GM23338 (cell line): Measurements from ENCODE around the gene HRH4.

Source experiments
- CREB1 ChIP-seq: fragments of 250-450 bp; sonication (Bioruptor Pico); IDR thresholded peaks from 2 replicates; pipeline ENCODE4 v1.5.0; 2020; ENCODE audit warnings: low read depth, mild to moderate bottlenecking, moderate library complexity
- CTCF ChIP-seq, 2 experiments: fragments of 200-600 bp in 1 of 2; sonication (generic) in 1 of 2; conservative IDR thresholded peaks; 2 replicates each; pipeline versions ENCODE4 v1.5.1 to v1.6.1; 2016 to 2017; ENCODE audit warnings: antibody characterized with exemption in 2 of 2, low read depth in 2 of 2, mild to moderate bottlenecking in 2 of 2, moderate library complexity in 1 of 2
- EZH2 ChIP-seq: fragments of 200-600 bp; sonication (generic); IDR thresholded peaks from one replicate; pipeline ENCODE4 v1.8.0; 2017; ENCODE audit warnings: antibody characterized with exemption, mild to moderate bottlenecking, low read depth; ENCODE audit not compliant: unreplicated experiment
- EZH2phosphoT487 ChIP-seq: fragments of 200-600 bp; sonication (generic); IDR thresholded peaks from one replicate; pipeline ENCODE4 v1.8.1; 2018; ENCODE audit warnings: antibody characterized with exemption; ENCODE audit not compliant: unreplicated experiment
- JUNB ChIP-seq: IDR thresholded peaks from one replicate; pipeline ENCODE4 v1.6.1; 2016; ENCODE audit warnings: antibody characterized with exemption; ENCODE audit not compliant: unreplicated experiment
- NANOG ChIP-seq: IDR thresholded peaks from 2 replicates; pipeline ENCODE4 v1.6.1; 2016; ENCODE audit warnings: antibody characterized with exemption, borderline replicate concordance
- POLR2AphosphoS5 ChIP-seq: IDR thresholded peaks from 2 replicates; pipeline ENCODE4 v1.6.1; 2016; ENCODE audit warnings: antibody characterized with exemption, low read depth
- TF ChIP-seq, protein P1 (sequence below): IDR thresholded peaks from one replicate; pipeline ENCODE4 v1.6.1; 2018; ENCODE audit warnings: antibody characterized with exemption; ENCODE audit not compliant: unreplicated experiment

DNA sequence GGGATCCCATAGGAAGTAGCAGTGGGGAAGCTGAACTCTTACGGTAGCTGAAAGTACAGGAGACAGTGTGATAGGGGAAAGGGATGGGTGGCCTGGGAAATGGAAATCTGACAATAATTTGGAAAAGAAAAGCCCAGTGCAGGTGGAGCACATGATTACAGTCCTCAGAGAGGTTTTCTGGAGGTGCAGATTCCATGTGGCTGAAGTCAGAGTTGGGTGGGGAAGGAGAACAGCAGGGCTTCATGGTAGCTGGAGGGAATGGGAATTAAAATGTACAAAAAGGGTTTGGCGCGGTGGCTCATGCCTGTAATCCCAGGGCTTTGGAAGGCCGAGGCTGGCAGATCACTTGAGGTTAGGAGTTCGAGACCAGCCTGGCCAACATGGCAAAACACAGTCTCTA is 12.2 kb downstream of the HRH4 start:
- TF ChIP-seq CTCF (conservative IDR thresholded peaks at IDR 0.05; ENCODE audit: low read depth in 2 of 2): no peak
- TF ChIP-seq, protein P1, sequence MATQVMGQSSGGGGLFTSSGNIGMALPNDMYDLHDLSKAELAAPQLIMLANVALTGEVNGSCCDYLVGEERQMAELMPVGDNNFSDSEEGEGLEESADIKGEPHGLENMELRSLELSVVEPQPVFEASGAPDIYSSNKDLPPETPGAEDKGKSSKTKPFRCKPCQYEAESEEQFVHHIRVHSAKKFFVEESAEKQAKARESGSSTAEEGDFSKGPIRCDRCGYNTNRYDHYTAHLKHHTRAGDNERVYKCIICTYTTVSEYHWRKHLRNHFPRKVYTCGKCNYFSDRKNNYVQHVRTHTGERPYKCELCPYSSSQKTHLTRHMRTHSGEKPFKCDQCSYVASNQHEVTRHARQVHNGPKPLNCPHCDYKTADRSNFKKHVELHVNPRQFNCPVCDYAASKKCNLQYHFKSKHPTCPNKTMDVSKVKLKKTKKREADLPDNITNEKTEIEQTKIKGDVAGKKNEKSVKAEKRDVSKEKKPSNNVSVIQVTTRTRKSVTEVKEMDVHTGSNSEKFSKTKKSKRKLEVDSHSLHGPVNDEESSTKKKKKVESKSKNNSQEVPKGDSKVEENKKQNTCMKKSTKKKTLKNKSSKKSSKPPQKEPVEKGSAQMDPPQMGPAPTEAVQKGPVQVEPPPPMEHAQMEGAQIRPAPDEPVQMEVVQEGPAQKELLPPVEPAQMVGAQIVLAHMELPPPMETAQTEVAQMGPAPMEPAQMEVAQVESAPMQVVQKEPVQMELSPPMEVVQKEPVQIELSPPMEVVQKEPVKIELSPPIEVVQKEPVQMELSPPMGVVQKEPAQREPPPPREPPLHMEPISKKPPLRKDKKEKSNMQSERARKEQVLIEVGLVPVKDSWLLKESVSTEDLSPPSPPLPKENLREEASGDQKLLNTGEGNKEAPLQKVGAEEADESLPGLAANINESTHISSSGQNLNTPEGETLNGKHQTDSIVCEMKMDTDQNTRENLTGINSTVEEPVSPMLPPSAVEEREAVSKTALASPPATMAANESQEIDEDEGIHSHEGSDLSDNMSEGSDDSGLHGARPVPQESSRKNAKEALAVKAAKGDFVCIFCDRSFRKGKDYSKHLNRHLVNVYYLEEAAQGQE: no peak
- no peak for TF ChIP-seq EZH2phosphoT487
- no peak for TF ChIP-seq EZH2
- TF ChIP-seq POLR2AphosphoS5: no peak
- TF ChIP-seq CREB1 (CRISPR knock-in tag): no peak
- no peak for TF ChIP-seq NANOG
- no peak for TF ChIP-seq JUNB
